PC-9 (cell line): ENCODE data around the gene KLC3.

Experiments
- EZH2 ChIP-seq: fragments of 200-600 bp; sonication (generic); IDR thresholded peaks from 2 replicates; pipeline ENCODE4 v1.8.0; 2017; ENCODE audit warnings: antibody characterized with exemption, low read depth
- TF ChIP-seq, protein P1 (sequence below): fragments of 200-600 bp; sonication (generic); conservative IDR thresholded peaks from 2 replicates; pipeline ENCODE4 v1.6.1; 2017; ENCODE audit warnings: mixed run types, antibody characterized with exemption, mild to moderate bottlenecking, moderate library complexity

GRCh38 chr19:45355910-45356309 is 15.4 kb downstream of the KLC3 start:
- TF ChIP-seq, protein P1, sequence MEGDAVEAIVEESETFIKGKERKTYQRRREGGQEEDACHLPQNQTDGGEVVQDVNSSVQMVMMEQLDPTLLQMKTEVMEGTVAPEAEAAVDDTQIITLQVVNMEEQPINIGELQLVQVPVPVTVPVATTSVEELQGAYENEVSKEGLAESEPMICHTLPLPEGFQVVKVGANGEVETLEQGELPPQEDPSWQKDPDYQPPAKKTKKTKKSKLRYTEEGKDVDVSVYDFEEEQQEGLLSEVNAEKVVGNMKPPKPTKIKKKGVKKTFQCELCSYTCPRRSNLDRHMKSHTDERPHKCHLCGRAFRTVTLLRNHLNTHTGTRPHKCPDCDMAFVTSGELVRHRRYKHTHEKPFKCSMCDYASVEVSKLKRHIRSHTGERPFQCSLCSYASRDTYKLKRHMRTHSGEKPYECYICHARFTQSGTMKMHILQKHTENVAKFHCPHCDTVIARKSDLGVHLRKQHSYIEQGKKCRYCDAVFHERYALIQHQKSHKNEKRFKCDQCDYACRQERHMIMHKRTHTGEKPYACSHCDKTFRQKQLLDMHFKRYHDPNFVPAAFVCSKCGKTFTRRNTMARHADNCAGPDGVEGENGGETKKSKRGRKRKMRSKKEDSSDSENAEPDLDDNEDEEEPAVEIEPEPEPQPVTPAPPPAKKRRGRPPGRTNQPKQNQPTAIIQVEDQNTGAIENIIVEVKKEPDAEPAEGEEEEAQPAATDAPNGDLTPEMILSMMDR: no peak
- no peak for TF ChIP-seq EZH2
